H1 (cell line): ENCODE data around the gene LRBA. TPM values are rescaled to one million over a fixed set of nuclear protein-coding genes. Genes with fewer than 3 reads are reported as not detected.

Source experiments
- FOSL1 ChIP-seq: IDR thresholded peaks from 2 replicates; pipeline ENCODE4 v1.6.1; 2011; ENCODE audit warnings: mild to moderate bottlenecking, low read depth, low read length, moderate library complexity; ENCODE audit not compliant: insufficient read depth
- RFX5 ChIP-seq: IDR thresholded peaks from 2 replicates; pipeline ENCODE4 v1.6.1; 2011; ENCODE audit warnings: low read depth, low read length, improper control_type of control experiment, borderline replicate concordance
- SRF ChIP-seq: IDR thresholded peaks from 2 replicates; pipeline ENCODE4 v1.6.1; 2011; ENCODE audit warnings: mild to moderate bottlenecking, low read depth, low read length, moderate library complexity
- TAF1 ChIP-seq: IDR thresholded peaks from 2 replicates; pipeline ENCODE4 v1.6.1; 2011; ENCODE audit warnings: mild to moderate bottlenecking, low read depth, low read length
- polyA plus RNA-seq, 7 experiments: library from polyadenylated mRNA; depleted of rRNA in 3 of 7; stranded (reverse) in 5 of 7; unstranded in 2 of 7; fragments of >200 nt in 5 of 7; fragments of 200-250 nt in 2 of 7; gene quantifications; 1 replicate in 5 of 7; 2 replicates in 1 of 7; 4 replicates in 1 of 7; pipeline versions ENCODE4 v1.2.1 to v1.2.3, GENCODE V29; 2011 to 2013; ENCODE audit warnings: missing spikeins in 2 of 7, mixed read lengths in 2 of 7
- total RNA-seq: library from RNA; stranded (reverse); fragmentation: NEBNext Ultra II Directional; extraction: Animal tissue kit (Norgen Biotek cat#: 25700); gene quantifications from 2 replicates; pipeline ENCODE4 v1.2.1, GENCODE V29; 2021

The LRBA gene
- total and polyA plus RNA-seq, 2 of the 8 experiments (the other 6 are each of a cell fraction or from before 2014, with no cell fraction given) = 54.6 to 83.2 TPM

DNA sequence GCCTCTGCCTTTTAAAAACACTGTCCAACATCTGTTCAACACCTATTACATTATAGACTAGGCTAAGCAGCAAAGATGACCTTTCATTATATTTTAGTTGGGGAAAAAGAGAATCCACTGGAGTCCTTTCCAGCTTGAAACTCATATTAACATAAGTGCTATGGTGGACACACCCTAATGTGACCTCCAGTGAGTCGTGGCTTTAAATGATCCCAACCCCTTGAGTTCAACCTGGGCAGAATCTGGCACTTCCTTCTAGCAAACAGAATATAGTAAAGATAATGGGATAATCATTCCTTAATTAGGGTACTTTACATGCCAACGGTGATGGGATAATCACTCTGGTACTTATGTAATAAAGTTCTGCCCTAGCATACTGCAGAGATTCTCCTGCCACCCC lies 270.5 kb downstream of the LRBA start (continued):
- no peak for TF ChIP-seq FOSL1
- TF ChIP-seq TAF1 = no peak
- no peak for TF ChIP-seq SRF
- TF ChIP-seq RFX5 = no peak
